K562 (cell line): ENCODE results near the gene TMEM120B. TPM values are rescaled to one million over a fixed set of nuclear protein-coding genes. Genes with fewer than 3 reads are reported as not detected.

Experiments
- ATAC-seq: fragments of 200-7000 bp; cut with Tn5 transposase; 3 replicates; pipeline ENCODE4 v1.9.1; 2020; ENCODE audit warnings: moderate library complexity
- BruUV-seq: library from RNA; stranded (reverse); fragments of 400-500 nt; replicated peaks from 2 replicates; lab custom pipeline; 2021; lab: Mats Ljungman, UMichigan
- CTCF ChIA-PET: fragments of 300-600 bp; formaldehyde crosslinking; extraction: SDS; loops from one replicate; lab custom pipeline; 2021; ENCODE audit warnings: low intra/inter-chr PET ratio; lab: Yijun Ruan, JAX
- POLR2A ChIA-PET: fragments of 300-600, 350-650 bp; sonication (Branson Sonifier 250); formaldehyde crosslinking; extraction: SDS; loops from one replicate; lab custom pipeline; 2021; ENCODE audit warnings: antibody characterized with exemption, inconsistent platforms; lab: Yijun Ruan, JAX
- DNase-seq, 4 experiments: peaks; one replicate each; pipeline versions ENCODE4 v3.0.0 to v3.0.0-alpha.2; 2011 to 2018; ENCODE audit warnings: low spot score in 3 of 4, mixed read lengths in 3 of 4; ENCODE audit errors: extremely low read depth in 1 of 4
- FAIRE-seq: peaks from 2 replicates; lab custom pipeline; 2011; peaks lifted over from hg19 to GRCh38; lab: Jason Lieb, UNC
- H2AFZ ChIP-seq: 2 replicates; pipeline ENCODE4 v1.6.0; 2011; ENCODE audit warnings: low read depth, low read length, control low read depth, inconsistent platforms
- H3K27ac ChIP-seq: fragments of 200-600 bp; 3 replicates; pipeline ENCODE4 v1.8.0; 2011; ENCODE audit warnings: low read depth, mild to moderate bottlenecking, control low read depth, inconsistent platforms, low read length, moderate library complexity, mixed read lengths; ENCODE audit errors: extremely low read depth
- H3K27me3 ChIP-seq, 2 experiments: fragments of 300-600 bp in 1 of 2; 2 replicates in 1 of 2; 3 replicates in 1 of 2; pipeline versions ENCODE4 v1.6.0 to v1.8.0; 2011; ENCODE audit warnings: inconsistent platforms in 2 of 2, low read length in 2 of 2, mild to moderate bottlenecking in 1 of 2, mixed read lengths in 1 of 2, moderate library complexity in 1 of 2; ENCODE audit not compliant: control insufficient read depth in 2 of 2, insufficient read depth in 2 of 2
- H3K36me3 ChIP-seq: fragments of 300-600 bp; 3 replicates; pipeline ENCODE4 v1.8.0; 2011; ENCODE audit warnings: mild to moderate bottlenecking, low read length, inconsistent platforms; ENCODE audit not compliant: control insufficient read depth, insufficient read depth
- H3K4me1 ChIP-seq, 2 experiments: fragments of 200-600 bp in 1 of 2; replicated peaks in 1 of 2; 2 replicates in 1 of 2; 3 replicates in 1 of 2; pipeline versions ENCODE4 v1.5.1 to v1.8.0; 2011; ENCODE audit warnings: inconsistent platforms in 2 of 2, low read length in 2 of 2, mild to moderate bottlenecking in 1 of 2, mixed read lengths in 1 of 2, moderate library complexity in 1 of 2; ENCODE audit not compliant: control insufficient read depth in 2 of 2, insufficient read depth in 2 of 2
- H3K4me2 ChIP-seq: 2 replicates; pipeline ENCODE4 v1.6.1; 2011; ENCODE audit warnings: low read length, control low read depth, inconsistent platforms, mixed read lengths; ENCODE audit not compliant: insufficient read depth
- H3K4me3 ChIP-seq: fragments of 200-600 bp; sonication (generic), shearing (Covaris generic); 2 replicates; pipeline ENCODE4 v1.5.1; 2016; ENCODE audit warnings: control low read depth, inconsistent platforms
- H3K79me2 ChIP-seq: fragments of 200-600 bp; 3 replicates; pipeline ENCODE4 v1.8.0; 2011; ENCODE audit warnings: low read length, inconsistent platforms; ENCODE audit not compliant: control insufficient read depth, insufficient read depth
- H3K9ac ChIP-seq, 2 experiments: 2 replicates each; pipeline versions ENCODE4 v1.6.0 to v1.6.1; 2011; ENCODE audit warnings: low read depth in 2 of 2, low read length in 2 of 2, control low read depth in 1 of 2, inconsistent platforms in 1 of 2, mild to moderate bottlenecking in 1 of 2, mixed read lengths in 1 of 2; ENCODE audit not compliant: insufficient read depth in 1 of 2
- H3K9me1 ChIP-seq: one replicate; pipeline ENCODE4 v1.6.0; 2011; ENCODE audit warnings: inconsistent platforms, mild to moderate bottlenecking, low read length, moderate library complexity; ENCODE audit not compliant: control insufficient read depth, insufficient read depth
- H3K9me3 ChIP-seq: replicated peaks from 2 replicates; pipeline ENCODE4 v1.5.1; 2011; ENCODE audit warnings: low read depth, low read length, inconsistent platforms; ENCODE audit not compliant: control insufficient read depth, insufficient read depth
- H4K20me1 ChIP-seq: replicated peaks from 2 replicates; pipeline ENCODE4 v1.6.1; 2011; ENCODE audit warnings: low read length, inconsistent platforms, mixed read lengths; ENCODE audit not compliant: control insufficient read depth, insufficient read depth
- HNRNPL ChIP-seq: fragments of 200-400 bp; formaldehyde crosslinking; IDR thresholded peaks from 2 replicates; pipeline ENCODE4 v1.6.1; 2017; ENCODE audit warnings: low read depth, mild to moderate bottlenecking, low read length
- NFATC3 ChIP-seq: fragments of 450-650 bp; IDR thresholded peaks from 2 replicates; pipeline ENCODE4 v1.6.1; 2017; ENCODE audit warnings: mild to moderate bottlenecking
- POLR2G ChIP-seq: fragments of 200-400 bp; formaldehyde crosslinking; IDR thresholded peaks from 2 replicates; pipeline ENCODE4 v1.6.1; 2017; ENCODE audit warnings: low read depth, mild to moderate bottlenecking, antibody characterized with exemption, low read length, moderate library complexity
- RBFOX2 ChIP-seq: fragments of 200-400 bp; formaldehyde crosslinking; IDR thresholded peaks from 2 replicates; pipeline ENCODE4 v1.6.1; 2017; ENCODE audit warnings: low read depth, mild to moderate bottlenecking, low read length, moderate library complexity
- SP1 ChIP-seq: sonication (generic); formaldehyde crosslinking; IDR thresholded peaks from 2 replicates; pipeline ENCODE4 v1.8.1; 2022; ENCODE audit warnings: mild to moderate bottlenecking, missing genetic modification reagents
- ZBTB8A ChIP-seq: fragments of 450-650 bp; IDR thresholded peaks from 2 replicates; pipeline ENCODE4 v1.6.1; 2018; ENCODE audit warnings: mild to moderate bottlenecking, moderate library complexity; ENCODE audit not compliant: partially characterized antibody
- ZC3H4 ChIP-seq: sonication (generic); formaldehyde crosslinking; IDR thresholded peaks from 2 replicates; pipeline ENCODE4 v1.9.0; 2021; ENCODE audit warnings: missing genetic modification reagents, borderline replicate concordance
- WGBS: fragments of 100-300 bp; shearing (Covaris generic); methylation state at CpG from one replicate; pipeline ENCODE4 v1.1.6; 2016; ENCODE audit warnings: low coverage, mixed read lengths; ENCODE audit not compliant: insufficient coverage; ENCODE audit errors: missing lambda C conversion rate; 5-methylcytosine and 5-hydroxymethylcytosine counted together
- in situ Hi-C: fragments of 300-500 bp; cut with MboI; formaldehyde crosslinking; loops from 4 replicates; pipeline ENCODE4 v1.15.0; 2018; ENCODE audit warnings: inconsistent platforms, mixed read lengths
- intact Hi-C: fragments of 100-400 bp; cut with micrococcal nuclease; formaldehyde crosslinking; loops from 2 replicates; pipeline ENCODE4 v1.14.2; 2022
- polyA plus RNA-seq, 8 experiments: library from polyadenylated mRNA; depleted of rRNA in 4 of 8; stranded (reverse) in 5 of 8; unstranded in 3 of 8; fragments of >200 nt; fragmentation: Nextera tagmentation in 2 of 8; fragmentation: Illumina TruSeq in 1 of 8; extraction: Ambion mirVana in 2 of 8; extraction: Trizol in 1 of 8; gene quantifications; 2 replicates each; pipeline versions ENCODE4 v1.2.1 to v1.2.3, GENCODE V29; 2011 to 2014; ENCODE audit warnings: inconsistent platforms in 1 of 8, missing spikeins in 1 of 8
- total RNA-seq, 7 experiments: library from RNA; depleted of rRNA in 6 of 7; stranded (reverse); fragments of >200 nt in 6 of 7; fragmentation: Illumina TruSeq in 2 of 7; extraction: Trizol in 2 of 7; gene quantifications; 2 replicates each; pipeline versions ENCODE4 v1.2.1 to v1.2.3, GENCODE V29; 2011 to 2021; ENCODE audit warnings: low replicate concordance in 1 of 7

The TMEM120B gene
- total and polyA plus RNA-seq, 9 of the 15 experiments (the other 6 are each of a cell fraction or from before 2014, with no cell fraction given), result 1.7 to 18.6 (median 7.4) TPM

- Histone ChIP-seq H3K36me3 (peaks cover 69% of the 10 kb centered on the region), H3K27me3 (no peaks in the 10 kb centered on the region), H3K9me1 (no peaks in the 10 kb centered on the region), H2AFZ (no peak overlapping the region), H3K9me3 (no peaks in the 10 kb centered on the region), H3K9ac (no peak overlapping the region), H4K20me1 (peaks cover 26% of the 10 kb centered on the region), H3K4me3 (no peak overlapping the region), H3K4me2 (no peak overlapping the region), H3K27ac (no peak overlapping the region), H3K4me1 (peaks cover 28 to 67% of the 10 kb centered on the region in 2 experiments), H3K79me2 (peaks cover 87% of the 10 kb centered on the region)
- POLR2A ChIA-PET, result interaction anchor here (1.0 to 12.1 kb wide), 3 partner anchors 6 to 28 kb away, joined by 3 to 194 read pairs (median 77); partner anchors contain the start of genes RHOF and SETD1B
- WGBS, result 95% methylated on average over 8 of the region's 8 CpGs
- BruUV-seq, result no TSS peak
- in situ Hi-C loops (no loop called here), intact Hi-C loops (no loop called here)
- CTCF ChIA-PET, result interaction anchor here (5.5 kb wide), 1 partner anchor 13 kb away, joined by 73 read pairs; the partner anchor contains the start of gene RHOF
- 0 out of 2 replicates have a peak, but pooled peaks have one; percentile 17 for TF ChIP-seq SP1 (CRISPR knock-in tag)
- no peak for TF ChIP-seq NFATC3
- TF ChIP-seq RBFOX2, result peak; percentile 28
- no peak for ATAC-seq
- DNase-seq, result no peak
- FAIRE-seq, result no peak
Measured at GRCh38 chr12:121808623-121809022, 96.1 kb downstream of the TMEM120B start.

GRCh38 chr12:121809712-121810116 is 97.2 kb downstream of the TMEM120B start:
- in situ Hi-C loops (no loop called here), intact Hi-C loops (no loop called here)
- no peaks in the 10 kb centered on the region for H3K9me1 ChIP-seq
- FAIRE-seq (no peak), ATAC-seq (no peak), DNase-seq (no peak)
- peaks cover 78% of the 10 kb centered on the region for H3K36me3 ChIP-seq
- H3K4me3 ChIP-seq, result no peak overlapping the region
- no peak overlapping the region for H3K9ac ChIP-seq
- H3K27me3 ChIP-seq, result no peaks in the 10 kb centered on the region
- TF ChIP-seq HNRNPL (0 out of 2 replicates have a peak, but pooled peaks have one; percentile 5), ZC3H4 (CRISPR knock-in tag) (no peak), ZBTB8A (no peak), POLR2G (peak; percentile 18; the same call in 1 of the 2 replicates)
- ChIA-PET CTCF (interaction anchor here (5.5 kb wide), 1 partner anchor 14 kb away, joined by 73 read pairs; the partner anchor contains the start of gene RHOF), POLR2A (interaction anchor here (0.6 to 12.1 kb wide), 7 partner anchors 7 to 61 kb away, joined by 3 to 194 read pairs (median 5); partner anchors contain the start of genes RHOF and SETD1B)
- H3K27ac ChIP-seq, result no peak overlapping the region
- H4K20me1 ChIP-seq, result peaks cover 26% of the 10 kb centered on the region
- H3K79me2 ChIP-seq, result peaks cover 83% of the 10 kb centered on the region
- 90% methylated on average over 22 of the region's 27 CpGs for WGBS
- no TSS peak for BruUV-seq
- no peak overlapping the region for H2AFZ ChIP-seq
- H3K4me1 ChIP-seq, result peaks cover 28 to 71% of the 10 kb centered on the region in 2 experiments
- no peak overlapping the region for H3K4me2 ChIP-seq
- H3K9me3 ChIP-seq, result no peaks in the 10 kb centered on the region
